ENCODE results near the gene KAT2B.

DNA sequence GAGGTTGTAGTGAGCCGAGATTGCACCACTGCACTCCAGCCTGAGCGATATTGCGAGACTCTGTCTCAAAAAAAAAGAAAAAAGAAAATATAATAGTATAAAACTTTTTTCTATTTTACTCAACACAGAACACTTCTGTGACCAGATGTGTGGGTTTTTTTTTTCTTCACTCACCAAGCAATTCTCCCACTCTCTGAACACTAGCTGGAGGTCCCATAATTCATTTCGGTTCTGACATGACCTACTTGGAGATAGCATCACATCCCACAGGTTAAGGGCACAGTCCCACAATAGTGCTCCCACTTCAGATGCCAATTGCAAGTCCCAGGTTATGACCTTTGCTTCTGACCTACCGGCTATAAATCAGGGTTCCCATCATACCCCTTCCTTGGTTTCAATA is 35.0 kb downstream of the KAT2B start:
- TF ChIP-seq CTCF (IDR thresholded peaks at IDR 0.05; ENCODE audit: low read depth, low read length, missing input control), result no peak
- TF ChIP-seq, protein P1, sequence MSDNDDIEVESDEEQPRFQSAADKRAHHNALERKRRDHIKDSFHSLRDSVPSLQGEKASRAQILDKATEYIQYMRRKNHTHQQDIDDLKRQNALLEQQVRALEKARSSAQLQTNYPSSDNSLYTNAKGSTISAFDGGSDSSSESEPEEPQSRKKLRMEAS (IDR thresholded peaks at IDR 0.05), result no peak
- TF ChIP-seq GABPA (IDR thresholded peaks at IDR 0.05 in 1 of 2, conservative IDR thresholded peaks at IDR 0.05 in 1 of 2), result no peak
- TF ChIP-seq RAD21 (IDR thresholded peaks at IDR 0.05), result no peak
- TF ChIP-seq JUND (IDR thresholded peaks at IDR 0.05), result no peak
- no peak for TF ChIP-seq TAF1 (conservative IDR thresholded peaks at IDR 0.05)
- no peak for TF ChIP-seq ZBTB33 (IDR thresholded peaks at IDR 0.05)
- no peak for TF ChIP-seq REST (IDR thresholded peaks at IDR 0.05)
